Neuronal stem cell (in vitro differentiated cells): Measurements from ENCODE around the gene CACNA1C.

Source experiments
- DNase-seq: peaks from one replicate; pipeline ENCODE4 v3.0.0-alpha.2; 2013; ENCODE audit warnings: low spot score
- H2AFZ ChIP-seq: one replicate; pipeline ENCODE4 v1.6.1; 2013; ENCODE audit warnings: mild to moderate bottlenecking, low read length, inconsistent platforms
- H2AK5ac ChIP-seq: 2 replicates; pipeline ENCODE4 v1.6.1; 2013; ENCODE audit warnings: low read depth, mild to moderate bottlenecking, inconsistent platforms, low read length, moderate library complexity, mixed read lengths
- H2BK120ac ChIP-seq: 2 replicates; pipeline ENCODE4 v1.6.1; 2013; ENCODE audit warnings: low read depth, mild to moderate bottlenecking, inconsistent platforms, low read length, moderate library complexity, mixed read lengths
- H2BK12ac ChIP-seq: one replicate; pipeline ENCODE4 v1.6.1; 2013; ENCODE audit warnings: low read length, inconsistent platforms
- H2BK15ac ChIP-seq: 2 replicates; pipeline ENCODE4 v1.6.1; 2013; ENCODE audit warnings: mild to moderate bottlenecking, low read length, inconsistent platforms, mixed read lengths
- H2BK5ac ChIP-seq: one replicate; pipeline ENCODE4 v1.6.1; 2013; ENCODE audit warnings: inconsistent platforms, mild to moderate bottlenecking, low read length, moderate library complexity
- H3K14ac ChIP-seq: one replicate; pipeline ENCODE4 v1.6.1; 2013; ENCODE audit warnings: low read length, inconsistent platforms
- H3K18ac ChIP-seq: 2 replicates; pipeline ENCODE4 v1.6.1; 2013; ENCODE audit warnings: low read length, inconsistent platforms
- H3K23ac ChIP-seq: 2 replicates; pipeline ENCODE4 v1.6.1; 2013; ENCODE audit warnings: low read depth, mild to moderate bottlenecking, mixed read lengths, low read length, inconsistent platforms; ENCODE audit not compliant: poor library complexity
- H3K27ac ChIP-seq: replicated peaks from 3 replicates; pipeline ENCODE4 v1.5.1; 2013; ENCODE audit warnings: low read length, inconsistent platforms
- H3K27me3 ChIP-seq, 3 experiments: 2 replicates each; pipeline ENCODE4 v1.6.1; 2013; ENCODE audit warnings: low read length in 3 of 3, mild to moderate bottlenecking in 2 of 3, inconsistent platforms in 1 of 3, low read depth in 1 of 3, mixed read lengths in 1 of 3, moderate library complexity in 1 of 3; ENCODE audit not compliant: control insufficient read depth in 3 of 3, insufficient read depth in 3 of 3
- H3K36me3 ChIP-seq, 2 donors: replicated peaks in 1 of 2; 2 replicates each; pipeline ENCODE4 v1.6.1; 2013; ENCODE audit warnings: low read length in 2 of 2; ENCODE audit not compliant: control insufficient read depth in 2 of 2, insufficient read depth in 2 of 2
- H3K4ac ChIP-seq: 2 replicates; pipeline ENCODE4 v1.6.1; 2013; ENCODE audit warnings: inconsistent platforms, mild to moderate bottlenecking, low read length, moderate library complexity
- H3K4me1 ChIP-seq, 2 donors: 1 replicate in 1 of 2; 2 replicates in 1 of 2; pipeline ENCODE4 v1.6.1; 2013; ENCODE audit warnings: low read length in 2 of 2, low read depth in 1 of 2; ENCODE audit not compliant: control insufficient read depth in 2 of 2, insufficient read depth in 1 of 2
- H3K4me2 ChIP-seq: one replicate; pipeline ENCODE4 v1.6.1; 2013; ENCODE audit warnings: mild to moderate bottlenecking, low read length, inconsistent platforms; ENCODE audit not compliant: insufficient read depth, poor library complexity, severe bottlenecking
- H3K4me3 ChIP-seq, 2 donors: 2 replicates each; pipeline ENCODE4 v1.5.1; 2013; ENCODE audit warnings: low read length in 2 of 2, mild to moderate bottlenecking in 2 of 2, inconsistent platforms in 1 of 2, moderate library complexity in 1 of 2
- H3K79me1 ChIP-seq: one replicate; pipeline ENCODE4 v1.6.1; 2013; ENCODE audit warnings: low read depth, mild to moderate bottlenecking, inconsistent platforms, low read length, moderate library complexity
- H3K9ac ChIP-seq: one replicate; pipeline ENCODE4 v1.6.1; 2013; ENCODE audit warnings: mild to moderate bottlenecking, low read depth, low read length, inconsistent platforms; ENCODE audit not compliant: poor library complexity
- H3K9me3 ChIP-seq, 2 donors: replicated peaks in 1 of 2; 2 replicates each; pipeline versions ENCODE3 to v1.6.1; 2013; ENCODE audit warnings: low read length in 2 of 2, mild to moderate bottlenecking in 2 of 2, inconsistent platforms in 1 of 2, low read depth in 1 of 2, mixed read lengths in 1 of 2, moderate library complexity in 1 of 2; ENCODE audit not compliant: control insufficient read depth in 2 of 2, insufficient read depth in 1 of 2
- H4K8ac ChIP-seq: one replicate; pipeline ENCODE4 v1.6.1; 2013; ENCODE audit warnings: low read depth, mild to moderate bottlenecking, inconsistent platforms, low read length, moderate library complexity
- H4K91ac ChIP-seq: one replicate; pipeline ENCODE4 v1.6.1; 2013; ENCODE audit warnings: low read length, low read depth, mild to moderate bottlenecking, inconsistent platforms; ENCODE audit not compliant: poor library complexity
- WGBS, 2 donors: extraction: QIAGEN DNeasy Blood & Tissue Kit; methylation state at CpG; one replicate each; pipeline ENCODE4 v1.1.7; 2013; ENCODE audit warnings: missing lambda C conversion rate in 2 of 2, mixed read lengths in 1 of 2; ENCODE audit not compliant: insufficient read length in 2 of 2, insufficient replicate concordance in 1 of 2; ENCODE audit errors: extremely low coverage in 2 of 2; 5-methylcytosine and 5-hydroxymethylcytosine counted together

CACNA1C gene

GRCh38 chr12:2117541-2117940, 64.8 kb downstream of the CACNA1C start:
- H3K4me2 ChIP-seq, result no peak overlapping the region
- no peak overlapping the region for H2BK15ac ChIP-seq
- no peak overlapping the region for H3K4me3 ChIP-seq
- no peaks in the 10 kb centered on the region for H3K36me3 ChIP-seq
- H3K4ac ChIP-seq, result no peak overlapping the region
- no CpG with 5 or more reads among the region's 7 CpGs for WGBS, 2 donors
- no peak for DNase-seq
- H2BK120ac ChIP-seq, result no peak overlapping the region
- no peaks in the 10 kb centered on the region for H3K9me3 ChIP-seq
- H3K18ac ChIP-seq, result peak overlapping the region; percentile 35
- H2AFZ ChIP-seq, result no peak overlapping the region
- H3K14ac ChIP-seq, result no peak overlapping the region
- H3K27me3 ChIP-seq, result no peaks in the 10 kb centered on the region
- no peak overlapping the region for H3K9ac ChIP-seq
- H3K79me1 ChIP-seq, result no peaks in the 10 kb centered on the region
- H3K23ac ChIP-seq, result peak overlapping the region; percentile 31
- no peaks in the 10 kb centered on the region for H3K4me1 ChIP-seq
- H4K8ac ChIP-seq, result no peak overlapping the region
- H2AK5ac ChIP-seq, result peak overlapping the region; percentile 32
- H2BK12ac ChIP-seq, result no peak overlapping the region
- no peak overlapping the region for H4K91ac ChIP-seq
- no peak overlapping the region for H2BK5ac ChIP-seq
- no peak overlapping the region for H3K27ac ChIP-seq

- Histone ChIP-seq H3K4ac (no peak overlapping the region), H2BK120ac (no peak overlapping the region), H3K4me1 (no peaks in the 10 kb centered on the region), H2AFZ (no peak overlapping the region), H3K4me3 (no peak overlapping the region), H2BK12ac (no peak overlapping the region), H3K4me2 (no peak overlapping the region), H4K91ac (no peak overlapping the region), H2AK5ac (no peak overlapping the region), H3K79me1 (no peaks in the 10 kb centered on the region), H2BK5ac (no peak overlapping the region), H3K27me3 (no peaks in the 10 kb centered on the region), H3K14ac (no peak overlapping the region), H3K18ac (no peak overlapping the region), H4K8ac (no peak overlapping the region), H3K23ac (no peak overlapping the region), H3K9me3 (no peaks in the 10 kb centered on the region), H3K36me3 (no peaks in the 10 kb centered on the region), H3K27ac (no peak overlapping the region), H2BK15ac (no peak overlapping the region), H3K9ac (no peak overlapping the region)
- WGBS, 2 donors, result no CpG with 5 or more reads among the region's 5 CpGs
- DNase-seq, result no peak
Measured at GRCh38 chr12:2118061-2118460, 65.3 kb downstream of the CACNA1C start.

- no peak overlapping the region for H3K23ac ChIP-seq
- no peak overlapping the region for H2AK5ac ChIP-seq
- no peak overlapping the region for H4K8ac ChIP-seq
- no peak overlapping the region for H3K4me3 ChIP-seq
- no peak overlapping the region for H2BK120ac ChIP-seq
- no peak overlapping the region for H3K4me2 ChIP-seq
- H3K14ac ChIP-seq, result no peak overlapping the region
- H3K4me1 ChIP-seq, result no peaks in the 10 kb centered on the region
- no peak overlapping the region for H2BK12ac ChIP-seq
- peak overlapping the region; percentile 13 for H2BK15ac ChIP-seq
- no peak overlapping the region for H4K91ac ChIP-seq
- peak overlapping the region; percentile 58 for H3K18ac ChIP-seq
- H3K9me3 ChIP-seq, result no peaks in the 10 kb centered on the region
- no peak overlapping the region for H3K9ac ChIP-seq
- no peak overlapping the region for H3K4ac ChIP-seq
- H3K27ac ChIP-seq, result no peak overlapping the region
- H2AFZ ChIP-seq, result no peak overlapping the region
- no peak for DNase-seq
- WGBS, 2 donors, result no CpG with 5 or more reads among the region's 12 CpGs
- H3K79me1 ChIP-seq, result no peaks in the 10 kb centered on the region
- H2BK5ac ChIP-seq, result no peak overlapping the region
- no peaks in the 10 kb centered on the region for H3K36me3 ChIP-seq
- H3K27me3 ChIP-seq, result no peaks in the 10 kb centered on the region
Measured at GRCh38 chr12:2118481-2119255, 65.9 kb downstream of the CACNA1C start.

GRCh38 chr12:2119266-2119665, 66.5 kb downstream of the CACNA1C start:
- Histone ChIP-seq H3K36me3 (no peaks in the 10 kb centered on the region), H3K4ac (no peak overlapping the region), H2AFZ (no peak overlapping the region), H3K4me1 (no peaks in the 10 kb centered on the region), H3K27ac (no peak overlapping the region), H3K4me3 (no peak overlapping the region), H3K23ac (no peak overlapping the region), H3K4me2 (no peak overlapping the region), H4K91ac (no peak overlapping the region), H2BK12ac (no peak overlapping the region), H2BK120ac (no peak overlapping the region), H4K8ac (no peak overlapping the region), H2BK5ac (no peak overlapping the region), H3K9me3 (no peaks in the 10 kb centered on the region), H3K14ac (no peak overlapping the region), H3K27me3 (no peaks in the 10 kb centered on the region), H3K18ac (peak overlapping the region; percentile 2), H2BK15ac (no peak overlapping the region), H3K9ac (no peak overlapping the region), H3K79me1 (no peaks in the 10 kb centered on the region), H2AK5ac (no peak overlapping the region)
- no peak for DNase-seq
- WGBS, 2 donors, result no CpG with 5 or more reads among the region's 7 CpGs
